Measurements from ENCODE around the gene SOCS3.
"Not testable (repeated sequence)": the region's sequence is repeated elsewhere in the genome, so short reads cannot be mapped to it uniquely, and the experiment has no call there.

The SOCS3 gene

DNA sequence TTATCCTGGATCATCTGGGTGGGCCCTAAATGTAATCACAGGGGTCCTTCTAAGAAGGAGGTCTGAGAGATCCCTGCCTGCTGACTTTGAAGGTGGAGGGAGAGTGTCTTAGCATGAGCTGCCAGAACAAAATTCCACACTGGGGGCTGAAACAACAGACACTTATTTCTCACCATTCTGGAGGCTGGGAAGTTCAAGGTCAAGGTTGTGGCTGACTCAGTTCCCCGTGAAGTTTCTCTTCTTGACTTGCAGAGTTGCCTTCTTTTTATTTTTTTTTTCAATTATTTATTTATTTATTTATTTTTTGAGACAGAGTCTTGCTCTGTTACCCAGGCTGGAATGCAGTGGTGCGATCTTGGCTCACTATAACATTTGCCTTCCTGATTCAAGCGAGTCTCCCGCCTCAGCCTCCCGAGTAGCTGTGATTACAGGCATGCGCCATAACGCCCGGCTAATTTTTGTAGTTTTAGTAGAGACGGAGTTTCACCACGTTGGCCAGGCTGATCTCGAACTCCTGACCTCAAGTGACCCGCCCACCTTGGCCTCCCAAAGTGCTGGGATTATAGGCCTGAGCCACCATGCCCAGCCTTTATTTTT lies 50.1 kb downstream of the SOCS3 start:
- DNase-seq (ENCODE audit: low read depth in 2 of 2): not testable (repeated sequence)

DNA sequence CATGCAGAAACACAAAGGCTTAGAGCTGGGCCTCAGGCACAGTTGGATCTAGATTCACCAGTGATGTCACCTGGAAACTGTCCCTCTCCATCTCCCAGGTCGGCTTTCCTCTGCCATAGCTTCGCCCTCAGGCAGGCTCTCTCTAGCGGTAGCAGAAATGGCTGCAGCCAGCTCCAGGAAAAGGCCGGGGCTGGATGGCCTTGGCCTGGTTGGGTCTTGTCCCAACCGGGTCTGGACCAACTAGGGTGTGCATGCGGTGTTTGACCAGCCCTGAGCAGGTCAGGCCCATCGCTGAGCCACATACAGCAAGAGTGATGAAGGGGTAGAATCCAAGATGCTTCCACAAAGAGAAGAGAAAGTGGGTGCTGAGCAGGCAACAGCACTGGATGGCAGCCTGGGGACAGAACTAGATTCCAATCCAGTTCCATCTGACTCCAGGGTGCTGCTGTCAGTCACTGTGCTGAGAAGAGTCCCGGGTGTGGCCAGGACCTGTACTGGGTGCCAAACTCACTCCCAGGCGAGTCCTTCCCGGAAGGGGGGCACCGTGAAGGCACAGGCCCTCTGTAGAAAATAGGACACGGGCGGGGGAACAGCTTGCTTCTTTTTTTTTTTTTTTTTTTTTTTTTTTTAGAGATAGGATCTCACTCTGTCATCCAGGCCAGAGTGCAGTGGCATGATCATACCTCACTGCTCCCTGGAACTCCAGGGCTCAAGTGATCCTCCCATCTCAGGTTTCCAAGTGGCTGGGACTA lies 51.8 kb downstream of the SOCS3 start:
- DNase-seq (ENCODE audit: low read depth in 2 of 2): no peak

GRCh38 chr17:78306913-78307312 lies 53.0 kb downstream of the SOCS3 start:
- no peak for DNase-seq (ENCODE audit: low read depth in 2 of 2)
